Measurements from ENCODE around the gene GLS2. TPM values are rescaled to one million over a fixed set of nuclear protein-coding genes. Genes with fewer than 3 reads are reported as not detected.
"Not testable (repeated sequence)": the region's sequence is repeated elsewhere in the genome, so short reads cannot be mapped to it uniquely, and the experiment has no call there.

GLS2 gene
- total RNA-seq, 1 donor from 2014 or later, result 1.2 TPM

DNA sequence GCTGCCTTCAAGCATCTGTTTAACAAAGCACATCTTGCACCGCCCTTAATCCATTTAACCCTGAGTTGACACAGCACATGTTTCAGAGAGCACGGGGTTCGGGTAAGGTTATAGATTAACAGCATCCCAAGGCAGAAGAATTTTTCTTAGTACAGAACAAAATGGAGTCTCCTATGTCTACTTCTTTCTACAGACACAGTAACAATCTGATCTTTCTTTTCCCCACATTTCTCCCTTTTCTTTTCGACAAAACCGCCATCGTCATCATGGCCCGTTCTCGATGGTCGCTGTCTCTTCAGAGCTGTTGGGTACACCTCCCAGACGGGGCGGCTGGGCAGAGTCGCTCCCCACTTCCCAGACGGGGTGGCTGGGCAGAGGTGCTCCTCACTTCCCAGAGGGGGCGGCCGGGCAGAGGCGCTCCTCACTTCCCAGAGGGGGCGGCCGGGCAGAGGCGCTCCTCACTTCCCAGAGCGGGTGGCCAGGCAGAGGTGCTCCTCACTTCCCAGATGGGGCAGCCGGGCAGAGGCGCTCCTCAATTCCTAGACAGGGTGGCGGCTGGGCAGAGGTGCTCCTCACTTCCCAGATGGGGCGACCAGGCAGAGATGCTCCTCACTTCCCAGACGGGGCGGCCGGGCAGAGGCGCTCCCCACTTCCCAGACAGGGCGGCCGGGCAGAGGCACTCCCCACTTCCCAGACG, 5.6 kb upstream of the GLS2 start:
- intact Hi-C loops (cut with micrococcal nuclease), result not testable (repeated sequence)

DNA sequence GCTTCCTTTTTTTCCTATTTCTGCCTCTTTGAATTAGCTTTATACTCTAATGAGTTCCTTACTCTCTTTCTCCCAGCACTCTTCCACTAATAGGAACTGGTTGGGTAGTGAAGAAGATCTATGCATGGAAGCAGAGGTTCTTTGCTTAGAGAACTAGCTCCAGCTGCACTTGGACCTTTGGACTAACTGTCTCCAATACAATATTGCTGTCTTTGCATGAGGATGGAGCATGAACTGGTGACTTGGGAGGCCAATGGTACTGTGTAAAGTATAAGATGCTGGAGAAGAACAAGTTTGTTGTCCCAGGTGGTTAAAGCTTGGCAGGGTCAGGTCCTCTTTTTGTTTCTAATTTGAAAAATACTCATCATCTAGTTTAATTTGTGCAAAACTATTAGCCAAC, 2.4 kb upstream of the GLS2 start:
- intact Hi-C loops (cut with micrococcal nuclease), result no loop called here

DNA sequence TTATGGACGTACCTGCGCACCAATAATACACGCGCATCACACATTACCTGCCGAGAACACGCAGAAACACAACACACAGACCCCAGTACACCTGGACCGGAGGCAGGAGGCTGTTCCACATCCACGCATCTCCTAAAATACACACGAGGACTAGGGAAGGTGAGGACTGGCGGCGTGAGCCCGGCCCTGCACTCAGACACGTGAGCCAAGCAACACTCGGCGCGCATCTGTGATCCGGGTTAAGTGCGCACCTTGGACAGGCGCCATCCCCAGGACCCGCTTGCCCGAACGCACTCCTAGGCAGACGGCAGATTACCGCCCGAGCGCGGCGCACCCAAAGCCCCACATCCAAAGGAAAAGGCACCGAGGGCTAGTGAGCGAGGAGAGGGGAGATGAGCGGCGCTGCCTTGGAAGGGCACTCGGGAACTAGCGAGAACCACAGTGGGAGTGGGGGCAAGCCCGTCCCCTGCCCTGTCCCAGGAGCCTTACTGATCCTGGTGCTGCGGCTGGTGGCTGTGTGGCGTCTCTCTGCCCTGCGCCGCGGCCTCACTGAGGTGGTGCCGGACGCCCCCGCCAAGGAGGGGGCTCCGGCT, 417 bp downstream of the GLS2 start:
- intact Hi-C loops (cut with micrococcal nuclease), result loop anchor here (1.0 kb wide), 1 partner anchor 19 kb away; the partner anchor contains the start of gene SPRYD4

DNA sequence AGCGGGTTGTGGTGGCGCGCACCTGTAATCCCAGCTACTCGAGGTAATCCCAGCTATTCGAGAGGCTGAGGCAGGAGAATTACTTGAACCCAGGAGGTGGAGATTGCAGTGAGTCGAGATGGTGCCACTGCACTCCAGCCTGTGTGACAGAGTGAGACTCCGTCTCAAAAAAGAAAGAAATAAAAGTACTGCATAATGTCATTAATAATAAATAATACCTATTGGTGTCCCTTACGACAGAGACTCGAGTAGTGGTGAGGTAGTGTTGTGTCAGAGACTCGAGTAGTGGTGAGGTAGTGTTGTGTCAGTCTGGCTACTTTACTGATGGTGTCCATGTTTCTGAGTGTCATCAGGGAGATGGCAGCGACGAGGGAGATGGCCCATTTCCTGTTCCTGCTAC, 1.3 kb downstream of the GLS2 start:
- intact Hi-C loops (cut with micrococcal nuclease), result no loop called here

DNA sequence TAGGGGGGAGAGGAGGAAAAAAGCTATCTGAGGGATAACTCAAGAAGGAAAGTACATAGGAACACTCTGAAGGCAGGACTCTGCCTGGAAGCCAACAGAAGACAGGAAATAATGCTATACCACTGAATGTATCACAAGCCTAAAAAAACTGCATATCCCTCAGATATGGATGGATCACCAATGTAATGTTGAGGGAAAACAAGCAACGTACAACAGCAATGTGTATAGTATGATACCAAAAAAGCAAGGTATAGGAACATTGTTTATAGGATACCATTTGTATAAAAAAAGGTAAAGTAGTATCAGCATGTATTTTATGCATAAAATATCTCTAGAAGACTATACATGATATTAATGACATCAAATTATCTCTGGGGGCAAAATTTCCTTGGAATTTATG, 3.4 kb downstream of the GLS2 start:
- intact Hi-C loops (cut with micrococcal nuclease), result no loop called here

DNA sequence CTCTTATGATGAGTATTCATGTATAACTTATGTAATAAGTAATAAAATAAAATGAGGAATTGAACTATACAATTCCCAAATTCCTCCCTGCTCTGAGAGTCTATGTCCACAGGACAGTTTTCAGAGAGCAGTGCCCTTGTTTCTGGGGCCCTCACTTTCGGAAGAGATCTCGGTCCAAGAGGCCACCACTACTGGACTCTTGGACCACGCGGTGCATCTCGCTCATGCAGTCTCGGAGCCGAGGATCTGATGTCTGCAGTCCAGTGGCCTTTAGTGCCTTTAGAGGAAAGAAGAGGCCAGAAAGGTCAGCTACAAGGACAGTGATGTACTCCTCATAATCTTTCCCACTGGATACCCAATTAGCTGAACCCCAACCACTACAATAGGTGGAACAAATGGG, 8.3 kb downstream of the GLS2 start:
- intact Hi-C loops (cut with micrococcal nuclease), result no loop called here

DNA sequence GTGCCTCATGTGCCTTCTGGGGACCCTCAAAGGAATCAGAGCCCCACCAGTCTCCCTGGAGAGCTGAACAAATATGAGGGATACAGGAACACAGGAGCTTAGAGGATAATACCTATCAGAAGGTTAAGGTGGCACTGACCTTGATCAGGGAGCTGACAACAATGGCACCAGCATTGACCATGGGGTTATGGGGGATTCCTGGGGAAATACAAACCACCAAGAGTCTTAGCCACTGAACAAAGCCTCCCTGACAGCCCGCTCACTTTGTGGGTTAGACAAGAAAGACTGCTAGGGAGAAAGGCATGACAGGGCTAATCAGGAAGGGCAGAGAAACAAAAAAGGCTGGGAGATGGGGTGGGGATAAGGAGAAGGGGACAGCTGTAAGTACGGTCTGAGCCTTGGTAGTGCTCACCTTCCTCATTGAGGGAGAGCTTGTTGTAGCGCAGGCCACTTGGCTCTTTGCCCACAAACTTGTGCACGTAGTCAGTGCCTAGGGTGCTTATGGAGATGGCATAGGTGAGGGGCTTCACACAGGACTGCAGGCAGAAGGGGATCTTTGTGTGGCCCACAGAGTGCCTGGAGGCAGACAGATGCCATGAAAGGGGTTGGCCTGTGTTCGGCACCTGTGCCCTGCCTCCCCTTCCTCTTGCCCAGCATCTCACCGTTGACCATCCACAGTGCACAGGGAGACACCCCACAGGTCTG, 10.3 kb downstream of the GLS2 start:
- intact Hi-C loops (cut with micrococcal nuclease), result no loop called here

DNA sequence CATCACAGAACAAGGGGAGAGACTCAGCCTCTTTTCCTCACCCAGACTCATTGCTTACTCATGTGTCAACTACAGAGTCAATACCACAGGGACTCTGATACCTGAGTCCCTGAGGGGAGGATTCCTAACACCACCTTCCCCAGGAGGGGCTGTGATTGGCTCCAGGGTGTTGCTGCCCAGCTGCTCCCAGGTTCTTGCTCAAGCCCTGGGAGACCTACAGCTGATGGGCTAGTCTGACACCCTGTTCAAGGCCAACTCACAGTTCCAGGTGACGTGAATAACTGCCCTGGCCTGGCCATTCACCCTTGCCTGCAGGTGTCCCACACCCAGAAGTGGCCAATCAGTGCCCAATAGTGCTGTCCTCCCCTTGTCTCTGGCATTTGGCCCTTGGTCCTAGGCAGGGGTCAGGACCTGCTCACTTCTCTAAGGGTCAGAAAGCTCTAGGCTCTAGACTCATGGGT, 11.0 kb downstream of the GLS2 start:
- intact Hi-C loops (cut with micrococcal nuclease), result no loop called here

DNA sequence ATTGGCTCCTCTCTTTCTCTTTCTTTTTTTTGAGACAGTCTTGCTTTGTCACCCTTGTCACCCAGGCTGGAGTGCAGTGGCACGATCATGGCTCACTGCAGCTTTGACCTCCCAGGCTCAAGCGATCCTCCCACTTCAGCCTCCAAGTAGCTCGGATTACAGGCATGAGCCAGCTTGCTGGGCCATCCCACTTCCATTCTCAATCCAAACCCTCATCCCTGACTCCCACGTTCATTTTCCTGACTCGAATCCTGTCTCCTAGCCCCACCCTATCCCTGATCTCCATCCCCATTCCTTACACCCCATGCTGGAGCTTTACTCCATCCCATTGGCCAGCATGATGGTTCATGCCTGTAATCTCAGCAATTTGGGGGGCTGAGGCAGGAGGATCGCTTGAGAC, 11.8 kb downstream of the GLS2 start:
- intact Hi-C loops (cut with micrococcal nuclease), result no loop called here

DNA sequence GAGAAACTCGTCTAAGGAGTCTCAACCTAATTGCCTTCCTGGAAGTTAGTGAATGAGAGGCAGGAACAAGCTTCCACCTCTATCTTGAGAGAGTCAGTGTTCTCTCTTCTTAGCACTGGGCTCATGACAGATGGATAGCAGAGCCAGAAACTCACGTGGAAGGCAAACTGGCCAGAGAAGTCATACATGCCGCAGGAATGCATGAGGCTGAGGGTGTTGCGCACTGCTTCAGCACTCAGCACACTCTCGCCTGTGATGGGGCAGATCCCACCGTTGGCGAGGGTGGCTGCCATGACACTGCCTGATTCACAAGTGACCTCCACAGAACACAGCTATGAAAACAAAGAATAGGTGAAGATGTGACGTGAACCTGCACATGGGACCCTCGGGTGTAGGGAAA, 13.6 kb downstream of the GLS2 start:
- intact Hi-C loops (cut with micrococcal nuclease), result no loop called here

DNA sequence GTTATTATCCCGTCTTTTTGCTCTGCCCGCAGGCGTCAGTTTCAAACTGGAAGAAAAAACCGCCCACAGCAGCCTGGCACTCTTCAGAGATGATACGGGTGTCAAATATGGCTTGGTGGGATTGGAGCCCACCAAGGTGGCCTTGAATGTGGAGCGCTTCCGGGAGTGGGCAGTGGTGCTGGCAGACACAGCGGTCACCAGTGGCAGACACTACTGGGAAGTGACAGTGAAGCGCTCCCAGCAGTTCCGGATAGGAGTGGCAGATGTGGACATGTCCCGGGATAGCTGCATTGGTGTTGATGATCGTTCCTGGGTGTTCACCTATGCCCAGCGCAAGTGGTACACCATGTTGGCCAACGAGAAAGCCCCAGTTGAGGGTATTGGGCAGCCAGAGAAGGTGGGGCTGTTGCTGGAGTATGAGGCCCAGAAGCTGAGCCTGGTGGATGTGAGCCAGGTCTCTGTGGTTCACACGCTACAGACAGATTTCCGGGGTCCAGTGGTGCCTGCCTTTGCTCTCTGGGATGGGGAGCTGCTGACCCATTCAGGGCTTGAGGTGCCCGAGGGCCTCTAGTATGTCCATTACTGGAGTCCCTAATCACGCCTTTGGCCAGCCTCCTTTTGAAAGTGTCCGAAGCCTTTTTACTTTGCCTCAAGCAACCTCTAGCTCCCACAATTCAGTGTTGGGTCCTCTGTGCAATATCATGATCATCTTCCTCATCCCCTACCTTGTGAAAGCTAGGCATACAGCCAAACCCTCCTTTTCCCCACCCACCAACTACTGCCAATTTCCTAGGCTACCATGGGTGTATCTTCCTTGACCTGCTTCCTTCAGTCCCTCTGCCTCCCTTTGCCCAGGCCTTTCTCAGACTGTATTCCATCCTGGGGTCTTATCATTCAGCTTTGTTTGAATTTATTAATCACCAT, 18.7 kb downstream of the GLS2 start:
- intact Hi-C loops (cut with micrococcal nuclease), result loop anchor here (2.0 to 5.0 kb wide), 4 partner anchors 340 to 726 kb away; partner anchors contain the start of genes ESYT1, GDF11, NAB2 and RPS26

DNA sequence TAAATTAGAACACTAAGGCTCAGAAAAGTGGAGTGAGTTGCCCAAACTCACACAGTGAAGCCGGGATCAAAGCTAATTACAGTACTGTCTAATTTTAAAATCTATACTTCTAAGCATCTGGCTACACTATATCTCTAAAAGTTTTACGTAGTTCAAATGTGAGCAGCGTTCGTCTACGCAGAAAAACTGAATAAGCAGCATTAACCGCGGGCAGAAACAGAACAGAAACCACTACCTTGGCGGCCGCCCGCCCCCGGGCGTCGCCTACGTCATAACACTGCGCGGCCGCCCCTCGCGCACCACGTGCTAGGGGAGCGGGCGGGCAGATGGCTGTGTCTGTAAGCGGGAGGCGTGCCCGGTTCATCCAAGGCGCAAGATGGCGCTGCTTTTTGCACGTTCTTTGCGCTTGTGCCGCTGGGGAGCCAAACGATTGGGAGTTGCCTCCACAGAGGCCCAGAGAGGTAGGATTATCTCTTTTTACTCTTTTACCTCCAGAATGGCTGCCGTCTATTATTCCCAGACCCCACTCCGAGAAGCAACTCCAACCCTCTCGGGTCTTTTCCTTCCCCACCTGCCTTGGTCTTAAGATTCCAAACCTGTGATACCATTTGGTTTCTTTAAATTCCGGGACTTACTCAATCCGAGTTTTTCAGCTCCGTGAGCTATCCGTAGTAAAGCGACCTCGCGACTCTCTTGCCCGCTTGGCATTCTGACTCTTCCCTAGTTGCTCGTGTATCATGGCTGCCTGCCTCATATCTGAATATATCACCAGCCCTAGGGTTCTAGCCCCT, 19.6 kb downstream of the GLS2 start, which contains the start of gene SPRYD4:
SPRYD4 (plus strand) TSS at position 363 of the 791 bp plus-strand sequence; CDS start at position 377, 14 bp downstream.
- intact Hi-C loops (cut with micrococcal nuclease), result loop anchor here (1.0 to 5.0 kb wide), 21 partner anchors 19 to 726 kb away; partner anchors contain the start of genes CS, ESYT1, GDF11 and GLS2

DNA sequence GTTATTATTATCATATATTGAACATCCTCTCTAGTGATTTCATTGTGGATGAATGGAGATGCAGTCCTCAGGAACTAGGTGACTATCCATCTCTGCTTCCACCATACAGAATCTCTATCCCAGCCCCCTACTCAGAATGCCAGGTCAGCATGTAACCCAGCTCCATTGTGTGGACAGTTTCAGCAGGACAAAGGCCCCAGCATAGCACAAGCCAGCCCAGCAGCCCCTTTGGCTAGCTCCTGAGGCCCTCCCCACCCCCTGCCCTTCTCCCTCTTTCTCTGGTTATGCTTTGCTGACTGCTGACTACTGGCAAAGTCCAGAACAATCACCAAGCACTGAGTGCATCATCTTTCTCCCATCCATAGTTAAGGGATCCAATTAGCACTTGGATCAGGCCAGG, 25.4 kb downstream of the GLS2 start:
- intact Hi-C loops (cut with micrococcal nuclease), result no loop called here

DNA sequence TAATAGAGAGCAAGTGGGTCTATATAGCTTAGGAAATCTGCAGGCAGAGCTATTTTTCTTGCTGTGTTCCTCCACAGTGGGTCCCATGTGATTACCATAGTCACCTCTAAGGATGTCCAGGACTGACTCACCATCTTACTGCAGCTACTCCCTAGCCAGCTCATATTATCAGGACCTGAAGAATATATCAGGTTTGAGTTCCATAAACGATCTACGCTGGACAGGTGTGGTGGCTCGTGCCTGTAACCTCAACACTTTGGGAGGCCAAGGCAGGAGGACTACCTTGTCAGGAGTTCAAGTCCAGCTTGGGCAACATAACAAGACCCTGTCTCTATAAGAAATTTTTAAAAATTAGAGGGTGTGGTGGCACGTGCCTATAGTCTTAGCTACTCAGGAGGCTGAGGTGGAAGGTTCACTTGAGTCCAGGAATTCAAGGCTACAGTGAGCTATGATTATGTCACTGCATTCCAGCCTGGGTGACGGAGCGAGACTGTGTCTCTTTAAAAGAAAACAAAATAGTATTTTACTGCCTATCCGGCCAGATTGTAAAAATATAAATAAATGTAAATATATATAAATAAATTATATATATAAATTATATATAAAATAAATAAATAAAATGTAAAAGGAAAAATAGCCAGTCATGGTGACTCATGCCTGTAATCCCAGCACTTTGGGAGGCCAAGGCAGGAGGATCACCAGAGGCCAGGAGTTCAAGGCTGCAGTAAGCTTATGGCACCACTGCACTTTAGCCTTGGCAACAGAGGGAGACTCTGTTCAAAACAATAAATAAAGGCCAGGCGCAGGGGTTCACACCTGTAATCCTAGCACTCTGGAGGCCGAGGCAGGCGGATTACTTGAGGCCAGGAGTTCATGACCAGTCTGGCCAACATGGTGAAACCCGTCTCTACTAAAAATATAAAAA, 26.5 kb downstream of the GLS2 start:
- intact Hi-C loops (cut with micrococcal nuclease), result no loop called here

DNA sequence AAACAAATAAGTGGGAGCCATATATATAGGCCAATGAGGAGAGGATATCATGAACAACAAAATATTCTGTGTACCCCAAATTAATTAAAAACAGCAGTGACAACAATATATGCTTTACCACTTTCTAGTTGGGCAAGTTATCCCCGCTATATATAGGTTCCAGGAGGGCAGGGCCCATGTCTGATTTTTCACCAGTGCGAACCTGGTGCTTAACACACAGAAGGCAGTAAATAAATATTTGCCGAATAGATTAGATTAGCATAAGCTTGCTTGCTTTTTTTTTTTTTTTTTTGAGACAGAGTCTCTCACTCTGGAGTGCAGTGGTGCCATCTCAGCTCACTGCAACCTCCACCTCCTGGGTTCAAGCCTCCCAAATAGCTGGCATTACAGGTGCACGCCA, 30.1 kb downstream of the GLS2 start:
- intact Hi-C loops (cut with micrococcal nuclease), result no loop called here

DNA sequence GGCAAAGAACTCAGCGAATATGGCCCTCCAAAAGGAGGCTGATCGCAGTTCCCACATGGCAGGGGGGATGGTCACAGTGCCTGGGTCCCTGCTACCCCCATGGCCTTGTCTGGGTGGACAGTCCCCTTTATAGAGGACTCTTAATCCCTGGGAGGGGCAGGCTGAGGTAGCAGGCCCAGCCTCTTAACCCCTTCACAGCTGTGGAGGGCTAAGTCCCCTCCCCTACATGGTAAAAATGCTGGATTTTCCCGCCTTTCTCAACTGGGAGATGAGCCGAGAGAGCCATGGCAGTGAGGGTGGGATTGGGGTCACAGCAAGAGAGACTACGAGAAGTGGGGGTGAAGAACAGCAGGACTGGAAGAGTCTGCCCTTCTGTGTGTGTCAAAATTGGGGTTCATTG, 33.4 kb downstream of the GLS2 start, which contains the start of gene MIP:
MIP (minus strand) TSS at position 101 of the 400 bp plus-strand sequence; CDS start at position 57, 44 bp downstream.
- intact Hi-C loops (cut with micrococcal nuclease), result no loop called here

DNA sequence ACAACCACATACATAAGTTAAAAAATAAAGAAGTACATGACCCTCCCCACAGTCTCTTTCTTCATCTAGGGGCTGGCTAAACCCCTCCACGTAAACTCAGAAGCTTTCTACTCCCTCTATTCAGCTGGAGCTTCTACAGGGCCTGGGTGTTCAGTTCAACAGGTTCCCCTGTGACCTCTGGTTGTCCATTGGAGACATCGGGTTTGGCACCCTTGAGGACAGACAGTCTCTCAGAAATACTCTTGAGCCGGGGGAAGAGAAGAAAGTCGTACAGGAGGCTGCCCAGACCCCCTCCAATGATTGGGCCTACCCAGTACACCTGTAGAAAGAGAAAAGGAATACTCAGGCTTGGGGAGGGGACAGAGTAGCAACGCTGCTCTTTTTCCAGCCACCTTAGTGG, 36.8 kb downstream of the GLS2 start:
- intact Hi-C loops (cut with micrococcal nuclease), result no loop called here

DNA sequence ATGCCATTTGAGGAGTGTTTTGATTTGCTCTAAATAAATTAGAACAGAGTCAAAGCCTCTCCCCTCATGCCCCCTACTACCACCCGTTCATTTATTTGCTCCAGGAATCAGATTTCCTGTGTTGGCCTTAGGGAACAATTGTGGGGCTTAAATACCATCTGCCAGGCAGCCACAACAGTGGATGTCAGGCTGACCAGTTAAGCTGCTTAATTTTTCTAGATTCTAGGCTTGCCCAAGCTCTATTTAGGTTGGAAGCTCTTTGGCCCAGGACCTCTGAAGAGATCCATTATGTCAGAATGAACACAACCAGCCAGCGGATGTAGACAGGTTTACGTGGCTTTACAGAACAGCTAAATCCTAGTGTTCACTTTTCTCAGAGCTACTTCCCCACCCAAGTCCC, 37.7 kb downstream of the GLS2 start:
- intact Hi-C loops (cut with micrococcal nuclease), result no loop called here

DNA sequence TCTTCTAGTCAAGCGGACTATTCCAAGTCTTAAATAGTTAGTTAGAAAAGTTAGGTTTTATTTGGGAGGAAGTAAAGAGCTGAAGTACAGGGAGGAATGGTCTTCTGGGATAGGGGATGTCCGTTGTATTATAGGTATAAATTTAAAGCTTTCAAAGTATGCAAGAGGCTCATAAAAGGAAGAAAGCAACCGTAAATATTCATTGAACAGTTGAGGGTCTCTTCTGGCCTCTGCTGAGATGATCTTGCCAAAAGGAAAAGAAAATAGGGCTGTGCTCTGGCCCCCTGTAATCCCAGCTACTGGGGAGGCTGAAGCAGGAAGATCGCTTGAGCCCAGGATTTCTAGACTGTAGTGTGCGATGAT, 38.4 kb downstream of the GLS2 start:
- intact Hi-C loops (cut with micrococcal nuclease), result loop anchor here (1.0 to 5.0 kb wide), 16 partner anchors 15 to 638 kb away; partner anchors contain the start of genes CS, NAB2, NABP2 and PA2G4

Measured in T-helper 1 cell treated with Interleukin-12 subunit alpha and Interleukin-12 subunit beta and Interleukin-4 antibody, amounts not matched to agents 30 ng/mL and 1 ng/mL, for 36 hours (primary cell).